Activated gamma-delta T cell (primary cell): Measurements from ENCODE around the gene RAPGEF5.
"Not testable (repeated sequence)": the region's sequence is repeated elsewhere in the genome, so short reads cannot be mapped to it uniquely, and the experiment has no call there.

ENCODE experiments used
- DNase-seq: peaks from one replicate; lab custom pipeline; 2025; lab: John Stamatoyannopoulos, UW

The RAPGEF5 gene

GRCh38 chr7:22082886-22083703, 273.9 kb downstream of the RAPGEF5 start:
- DNase-seq: peak; percentile 65

- no peak for DNase-seq
These were observed 274.4 kb downstream of the RAPGEF5 start for GRCh38 chr7:22082553-22082885.

GRCh38 chr7:22080219-22080618, 276.7 kb downstream of the RAPGEF5 start:
- DNase-seq: not testable (repeated sequence)

- DNase-seq: not testable (repeated sequence)
These were observed 278.1 kb downstream of the RAPGEF5 start for GRCh38 chr7:22078872-22079271.

- no peak for DNase-seq
These were observed 281.4 kb downstream of the RAPGEF5 start for GRCh38 chr7:22075561-22075960.

GRCh38 chr7:22074897-22075296, 282.1 kb downstream of the RAPGEF5 start:
- no peak for DNase-seq
